Body of pancreas (tissue), 4 donors: ENCODE results near the gene HOMEZ. TPM values are rescaled to one million over a fixed set of nuclear protein-coding genes. Genes with fewer than 3 reads are reported as not detected.

ENCODE experiments used
- ATAC-seq: fragments of 150-250 bp; one replicate; pipeline ENCODE4 v1.9.1; 2016
- DNase-seq, 4 donors: peaks; one replicate each; pipeline ENCODE4 v3.0.0-alpha.2; 2019
- H3K27ac ChIP-seq, 4 donors: fragments of 200-600 bp; sonication (generic); 1 replicate in 3 of 4; 2 replicates in 1 of 4; pipeline versions ENCODE4 v1.5.1 to v1.6.1; 2016 to 2019; ENCODE audit warnings: mild to moderate bottlenecking in 1 of 4, mixed read lengths in 1 of 4, moderate library complexity in 1 of 4
- H3K27me3 ChIP-seq, 2 donors: fragments of 200-600 bp; sonication (generic); one replicate each; pipeline ENCODE4 v1.6.0; 2016; ENCODE audit warnings: mild to moderate bottlenecking in 1 of 2
- H3K36me3 ChIP-seq, 2 donors: fragments of 200-600 bp; sonication (generic); replicated peaks in 1 of 2; 2 replicates each; pipeline ENCODE4 v1.5.1; 2016; ENCODE audit warnings: low read depth in 2 of 2; ENCODE audit not compliant: insufficient read depth in 1 of 2
- H3K4me1 ChIP-seq: fragments of 200-600 bp; sonication (generic); one replicate; pipeline ENCODE4 v1.6.0; 2016
- H3K4me3 ChIP-seq, 2 donors: fragments of 200-600 bp; sonication (generic); 1 replicate in 1 of 2; 2 replicates in 1 of 2; pipeline ENCODE4 v1.5.1; 2016 to 2019
- H3K9me3 ChIP-seq, 3 donors: fragments of 200-600 bp; sonication (generic); 1 replicate in 2 of 3; 2 replicates in 1 of 3; pipeline ENCODE4 v1.5.1; 2016
- POLR2A ChIP-seq, 3 donors: fragments of 450-650 bp; IDR thresholded peaks; one replicate each; pipeline ENCODE4 v1.6.1; 2016; ENCODE audit warnings: antibody characterized with exemption in 3 of 3, mild to moderate bottlenecking in 2 of 3
- WGBS, 2 donors: methylation state at CpG; one replicate each; pipeline ENCODE4 v1.1.5; 2017; 5-methylcytosine and 5-hydroxymethylcytosine counted together
- intact Hi-C: fragments of 100-400 bp; cut with DNase I; formaldehyde crosslinking; loops from one replicate; pipeline ENCODE4 v1.15.1; 2023
- total RNA-seq, 2 donors: library from RNA; depleted of rRNA; stranded (reverse); fragments of >200 nt; gene quantifications; one replicate each; pipeline ENCODE4 v1.1.0, GENCODE V29; 2016
- TF ChIP-seq, protein P1 (sequence below), 7 experiments: fragments of 450-650 bp in 4 of 7; fragments of 200-600 bp in 3 of 7; sonication (generic) in 3 of 7; IDR thresholded peaks; one replicate each; pipeline ENCODE4 v1.5.1; 2016 to 2019; ENCODE audit warnings: antibody characterized with exemption in 7 of 7

Gene HOMEZ
- total RNA-seq, 2 donors from 2014 or later = 4.9 to 8.6 TPM

DNA sequence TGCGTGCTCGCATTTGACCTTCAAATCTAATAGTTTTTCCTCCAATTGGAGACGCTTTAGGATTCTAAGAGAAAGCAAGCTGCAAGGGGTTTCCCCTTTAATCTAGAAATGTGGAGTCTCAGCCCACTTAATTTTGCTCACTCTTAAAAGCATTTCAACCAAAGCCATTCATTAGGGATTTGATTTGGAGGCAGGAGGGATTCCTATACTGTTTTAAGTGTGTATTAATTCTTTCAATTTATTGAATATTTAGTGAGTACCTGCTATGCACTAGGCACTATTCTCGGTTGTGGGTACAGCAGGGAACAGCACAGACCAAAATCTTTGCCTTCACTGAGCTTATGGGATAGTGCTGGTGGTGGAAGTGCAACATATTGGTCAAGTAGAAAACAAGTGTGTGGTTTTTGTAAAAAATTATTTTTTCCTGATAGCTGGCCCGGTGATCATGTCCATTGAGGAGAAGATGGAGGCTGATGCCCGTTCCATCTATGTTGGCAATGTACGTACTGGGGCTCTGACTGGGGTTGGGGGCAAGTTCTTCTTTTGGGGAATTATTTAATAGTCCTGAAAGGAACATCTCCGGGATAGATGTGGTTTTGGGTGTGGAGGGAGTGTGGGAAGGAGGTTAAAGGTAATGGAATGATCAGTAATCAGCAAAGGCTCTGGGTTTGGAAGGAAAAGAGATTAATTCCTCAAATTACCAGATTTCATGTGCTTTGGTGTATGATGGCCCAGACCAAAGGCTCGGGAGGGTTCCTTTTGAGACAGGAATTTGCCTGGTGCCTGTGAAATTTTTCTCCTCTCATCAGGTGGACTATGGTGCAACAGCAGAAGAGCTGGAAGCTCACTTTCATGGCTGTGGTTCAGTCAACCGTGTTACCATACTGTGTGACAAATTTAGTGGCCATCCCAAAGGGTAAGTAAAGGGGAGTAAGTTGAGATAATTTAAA, 36.9 kb upstream of the HOMEZ start:
- peak overlapping the region in 3 of 4 donors; percentile 96 to 99 (median 97) for H3K27ac ChIP-seq
- no peak for ATAC-seq
- H3K36me3 ChIP-seq = peaks cover 8 to 17% of the 10 kb centered on the region in 2 donors
- intact Hi-C loops = loop anchor here (10.0 kb wide), 1 partner anchor 242 kb away; the partner anchor contains the start of gene AP1G2
- peak overlapping the region; percentile 68 to 76 for H3K4me3 ChIP-seq
- no peak for TF ChIP-seq POLR2A (IDR thresholded peaks at IDR 0.05)
- TF ChIP-seq, protein P1, sequence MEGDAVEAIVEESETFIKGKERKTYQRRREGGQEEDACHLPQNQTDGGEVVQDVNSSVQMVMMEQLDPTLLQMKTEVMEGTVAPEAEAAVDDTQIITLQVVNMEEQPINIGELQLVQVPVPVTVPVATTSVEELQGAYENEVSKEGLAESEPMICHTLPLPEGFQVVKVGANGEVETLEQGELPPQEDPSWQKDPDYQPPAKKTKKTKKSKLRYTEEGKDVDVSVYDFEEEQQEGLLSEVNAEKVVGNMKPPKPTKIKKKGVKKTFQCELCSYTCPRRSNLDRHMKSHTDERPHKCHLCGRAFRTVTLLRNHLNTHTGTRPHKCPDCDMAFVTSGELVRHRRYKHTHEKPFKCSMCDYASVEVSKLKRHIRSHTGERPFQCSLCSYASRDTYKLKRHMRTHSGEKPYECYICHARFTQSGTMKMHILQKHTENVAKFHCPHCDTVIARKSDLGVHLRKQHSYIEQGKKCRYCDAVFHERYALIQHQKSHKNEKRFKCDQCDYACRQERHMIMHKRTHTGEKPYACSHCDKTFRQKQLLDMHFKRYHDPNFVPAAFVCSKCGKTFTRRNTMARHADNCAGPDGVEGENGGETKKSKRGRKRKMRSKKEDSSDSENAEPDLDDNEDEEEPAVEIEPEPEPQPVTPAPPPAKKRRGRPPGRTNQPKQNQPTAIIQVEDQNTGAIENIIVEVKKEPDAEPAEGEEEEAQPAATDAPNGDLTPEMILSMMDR (IDR thresholded peaks at IDR 0.05) = no peak
- no peaks in the 10 kb centered on the region for H3K9me3 ChIP-seq
- 36 to 38% methylated on average over 10 of the region's 10 CpGs for WGBS, 2 donors
- H3K27me3 ChIP-seq = no peaks in the 10 kb centered on the region
- DNase-seq = no peak
- H3K4me1 ChIP-seq = peaks cover 30% of the 10 kb centered on the region

DNA sequence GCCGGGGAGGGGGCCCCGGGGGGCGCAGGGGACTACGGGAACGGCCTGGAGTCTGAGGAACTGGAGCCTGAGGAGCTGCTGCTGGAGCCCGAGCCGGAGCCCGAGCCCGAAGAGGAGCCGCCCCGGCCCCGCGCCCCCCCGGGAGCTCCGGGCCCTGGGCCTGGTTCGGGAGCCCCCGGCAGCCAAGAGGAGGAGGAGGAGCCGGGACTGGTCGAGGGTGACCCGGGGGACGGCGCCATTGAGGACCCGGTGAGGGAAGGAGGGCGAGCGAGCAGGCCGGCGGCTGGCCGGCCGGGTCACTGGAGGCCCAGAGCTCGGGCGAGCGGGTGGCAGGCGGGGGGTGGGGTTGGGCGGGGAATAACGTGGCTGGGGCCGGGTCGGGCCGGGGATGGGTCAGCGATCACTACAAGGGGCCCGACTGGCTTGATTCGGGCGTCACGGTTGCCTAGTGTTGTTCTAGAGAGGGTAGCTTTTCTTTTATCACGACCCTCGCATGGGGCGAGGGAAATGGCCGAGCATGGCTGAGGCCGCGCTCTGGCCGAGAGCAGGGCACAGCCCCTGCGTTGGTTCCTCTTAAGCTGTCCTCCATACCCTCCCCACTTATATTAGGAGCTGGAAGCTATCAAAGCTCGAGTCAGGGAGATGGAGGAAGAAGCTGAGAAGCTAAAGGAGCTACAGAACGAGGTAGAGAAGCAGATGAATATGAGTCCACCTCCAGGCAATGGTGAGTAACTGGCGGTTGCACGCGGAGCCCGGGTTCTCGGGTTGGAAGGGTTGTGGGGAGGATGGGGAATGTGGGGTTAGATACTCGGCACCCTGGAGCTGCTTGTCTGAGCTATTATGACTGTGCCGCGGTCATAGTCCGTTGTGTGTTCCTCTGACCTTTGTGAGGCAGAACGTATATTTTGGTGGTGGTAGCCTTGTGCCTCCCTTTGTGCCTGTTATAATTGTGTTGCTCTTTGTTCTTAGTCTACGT, 35.9 kb upstream of the HOMEZ start:
- intact Hi-C loops = loop anchor here (10.0 kb wide), 1 partner anchor 243 kb away; the partner anchor contains the start of gene AP1G2
- peaks cover 30% of the 10 kb centered on the region for H3K4me1 ChIP-seq
- no peaks in the 10 kb centered on the region for H3K27me3 ChIP-seq
- ATAC-seq = peak; percentile 21
- peaks cover 8 to 17% of the 10 kb centered on the region in 2 donors for H3K36me3 ChIP-seq
- no peaks in the 10 kb centered on the region for H3K9me3 ChIP-seq
- WGBS, 2 donors = 1% methylated on average over 14 to 63 of the region's 64 CpGs
- peak in 2 of 3 donors; percentile 35 to 51 for TF ChIP-seq POLR2A (IDR thresholded peaks at IDR 0.05)
- TF ChIP-seq, protein P1 (IDR thresholded peaks at IDR 0.05) = peak in 1 of 7 experiments; percentile 9
- DNase-seq = peak; percentile 43 to 59 (median 52)
- peak overlapping the region; percentile 92 to 99 (median 96) for H3K27ac ChIP-seq
- peak overlapping the region; percentile 68 to 76 for H3K4me3 ChIP-seq

DNA sequence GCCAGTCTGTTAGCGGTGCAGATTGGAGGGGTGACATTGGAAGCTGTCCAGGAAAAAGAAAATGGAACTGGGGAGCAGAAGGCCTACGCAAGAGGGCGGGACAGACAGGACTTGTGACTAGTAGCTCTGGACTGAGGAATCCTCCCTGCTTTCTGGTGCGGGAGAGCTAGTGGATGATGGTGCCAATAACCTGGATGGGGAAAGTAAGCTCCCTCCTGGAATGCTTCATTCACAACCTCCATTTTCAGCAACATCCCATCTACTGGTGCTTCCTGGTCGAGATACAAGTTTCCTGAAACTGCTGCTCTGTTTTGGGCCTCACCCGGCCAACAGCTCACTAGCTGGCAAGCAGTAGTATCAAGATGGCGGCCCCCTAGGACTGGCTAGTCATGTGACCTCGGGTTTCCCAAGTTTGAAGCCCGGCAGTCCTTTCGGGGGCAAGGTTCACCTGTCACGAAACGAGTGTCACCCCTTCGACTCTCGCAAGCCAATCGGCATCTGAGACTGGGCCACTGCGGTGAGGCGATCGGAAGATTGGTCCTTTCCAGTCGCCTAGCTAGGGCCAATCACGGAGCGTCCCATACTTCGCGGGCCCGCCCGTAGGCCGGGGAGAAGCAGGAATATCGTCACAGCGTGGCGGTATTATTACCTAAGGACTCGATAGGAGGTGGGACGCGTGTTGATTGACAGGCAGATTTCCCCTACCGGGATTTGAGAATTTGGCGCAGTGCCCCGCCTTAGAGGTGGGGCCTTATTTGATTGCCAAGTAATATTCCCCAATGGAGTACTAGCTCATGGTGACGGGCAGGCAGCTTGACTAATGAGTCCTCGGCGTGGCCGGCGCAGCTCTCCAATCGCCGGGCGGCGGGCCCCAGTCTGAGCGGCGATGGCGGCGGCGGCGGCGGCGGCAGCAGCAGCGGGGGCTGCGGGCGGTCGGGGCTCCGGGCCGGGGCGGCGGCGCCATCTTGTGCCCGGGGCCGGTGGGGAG, 34.9 kb upstream of the HOMEZ start, which contains the start of gene PABPN1:
PABPN1 (plus strand) TSS at position 874 of the 988 bp plus-strand sequence; CDS start at position 887, 13 bp downstream.
- DNase-seq (peak; percentile 99 to 100 (median 99)), ATAC-seq (peak; percentile 92)
- whole genome bisulfite sequencing, 2 donors = 3 to 10% methylated on average over 25 to 62 of the region's 63 CpGs
- H3K27me3 ChIP-seq = no peaks in the 10 kb centered on the region
- H3K4me1 ChIP-seq = peaks cover 30% of the 10 kb centered on the region
- H3K4me3 ChIP-seq = peak within 1 kb of the TSS; percentile 68 to 76
- peaks cover 8 to 17% of the 10 kb centered on the region in 2 donors for H3K36me3 ChIP-seq
- intact Hi-C loops = loop anchor here (10.0 kb wide), 1 partner anchor 244 kb away; the partner anchor contains the start of gene AP1G2
- peak; percentile 35 to 64 (median 58) for TF ChIP-seq POLR2A (IDR thresholded peaks at IDR 0.05)
- TF ChIP-seq, protein P1 (IDR thresholded peaks at IDR 0.05) = peak in 1 of 7 experiments; percentile 5
- peak within 1 kb of the TSS; percentile 92 to 99 (median 96) for H3K27ac ChIP-seq
- no peaks in the 10 kb centered on the region for H3K9me3 ChIP-seq
